AG09319 (cell line): ENCODE results near the gene PDE8B.

Experiments used
- DNase-seq: peaks from one replicate; pipeline ENCODE4 v3.0.0-alpha.2; 2010; ENCODE audit warnings: low read depth; ENCODE audit errors: extremely low read depth
- CTCF ChIP-seq: IDR thresholded peaks from 2 replicates; pipeline ENCODE4 v1.5.1; 2011; ENCODE audit warnings: low read depth, mild to moderate bottlenecking, inconsistent platforms, low read length, moderate library complexity

PDE8B gene

GRCh38 chr5:77402796-77403195, 192.3 kb downstream of the PDE8B start:
- no peak for DNase-seq
- no peak for TF ChIP-seq CTCF

GRCh38 chr5:77407152-77407551, 196.7 kb downstream of the PDE8B start:
- TF ChIP-seq CTCF: no peak
- no peak for DNase-seq

GRCh38 chr5:77409870-77410621, 199.6 kb downstream of the PDE8B start:
- TF ChIP-seq CTCF: no peak
- no peak for DNase-seq

GRCh38 chr5:77413049-77413448, 202.6 kb downstream of the PDE8B start:
- DNase-seq: no peak
- TF ChIP-seq CTCF: no peak

- no peak for TF ChIP-seq CTCF
Observed at GRCh38 chr5:77418162-77418561, 207.7 kb downstream of the PDE8B start.

GRCh38 chr5:77418601-77419581, 208.4 kb downstream of the PDE8B start:
- no peak for DNase-seq
- TF ChIP-seq CTCF: no peak

More at GRCh38 chr5:77418162-77418561, 207.7 kb downstream of the PDE8B start:
- DNase-seq: no peak
